ENCODE measurements around the gene F7. TPM values are rescaled to one million over a fixed set of nuclear protein-coding genes. Genes with fewer than 3 reads are reported as not detected.

Gene F7
- polyA plus RNA-seq, 3 donors, result 0.07 to 0.12 TPM; not detected in 1

GRCh38 chr13:113122550-113123225, 17.1 kb downstream of the F7 start, which contains the start of gene F10:
TSS of gene F10 (plus strand) at chr13:113122799. CDS start at chr13:113122856, 57 bp downstream.
- H3K27ac ChIP-seq (ENCODE audit: low read depth, low read length), result no peak within 1 kb of the TSS
- 21 to 50% (median 37%) methylated on average over 23 of the region's 23 CpGs for WGBS, 3 donors

- no peak overlapping the region for H3K27ac ChIP-seq (ENCODE audit: low read depth, low read length)
- 66 to 85% (median 79%) methylated on average over 29 of the region's 29 CpGs for WGBS, 3 donors
Observed at GRCh38 chr13:113123226-113124201, 17.9 kb downstream of the F7 start.

- 87 to 93% (median 90%) methylated on average over 17 to 19 of the region's 19 CpGs for WGBS, 3 donors
- no peak overlapping the region for H3K27ac ChIP-seq (ENCODE audit: low read depth, low read length)
Observed at GRCh38 chr13:113124211-113124970, 18.8 kb downstream of the F7 start.

GRCh38 chr13:113125506-113126264, 20.1 kb downstream of the F7 start:
- H3K27ac ChIP-seq (ENCODE audit: low read depth, low read length), result no peak overlapping the region
- WGBS, 3 donors, result 87 to 91% (median 90%) methylated on average over 19 of the region's 19 CpGs

- WGBS, 3 donors, result 83 to 87% (median 86%) methylated on average over 18 of the region's 18 CpGs
- no peak overlapping the region for H3K27ac ChIP-seq (ENCODE audit: low read depth, low read length)
Observed at GRCh38 chr13:113126265-113127150, 20.9 kb downstream of the F7 start.

- H3K27ac ChIP-seq (ENCODE audit: low read depth, low read length), result no peak overlapping the region
- WGBS, 3 donors, result 65 to 75% (median 69%) methylated on average over 27 of the region's 27 CpGs
Observed at GRCh38 chr13:113129480-113129879, 23.9 kb downstream of the F7 start.

GRCh38 chr13:113129921-113130750, 24.5 kb downstream of the F7 start:
- WGBS, 3 donors, result 33 to 46% (median 39%) methylated on average over 56 to 60 of the region's 60 CpGs
- H3K27ac ChIP-seq (ENCODE audit: low read depth, low read length), result no peak overlapping the region

- WGBS, 3 donors, result 85 to 90% (median 89%) methylated on average over 2 of the region's 2 CpGs
- no peak overlapping the region for H3K27ac ChIP-seq (ENCODE audit: low read depth, low read length)
Observed at GRCh38 chr13:113135281-113135760, 29.7 kb downstream of the F7 start.

- 72 to 89% (median 87%) methylated on average over 11 of the region's 11 CpGs for WGBS, 3 donors
- H3K27ac ChIP-seq (ENCODE audit: low read depth, low read length), result no peak overlapping the region
Observed at GRCh38 chr13:113137691-113138298, 32.2 kb downstream of the F7 start.

- no peak overlapping the region for H3K27ac ChIP-seq (ENCODE audit: low read depth, low read length)
- 71 to 75% (median 72%) methylated on average over 16 of the region's 16 CpGs for WGBS, 3 donors
Observed at GRCh38 chr13:113138792-113139551, 33.4 kb downstream of the F7 start.

GRCh38 chr13:113139577-113139976, 34.0 kb downstream of the F7 start:
- 81 to 88% (median 85%) methylated on average over 5 of the region's 5 CpGs for WGBS, 3 donors
- no peak overlapping the region for H3K27ac ChIP-seq (ENCODE audit: low read depth, low read length)

- H3K27ac ChIP-seq (ENCODE audit: low read depth, low read length), result no peak overlapping the region
- 92 to 93% (median 93%) methylated on average over 26 of the region's 26 CpGs for WGBS, 3 donors
Observed at GRCh38 chr13:113140677-113141600, 35.3 kb downstream of the F7 start.

GRCh38 chr13:113141601-113141970, 36.0 kb downstream of the F7 start:
- no peak overlapping the region for H3K27ac ChIP-seq (ENCODE audit: low read depth, low read length)
- 84 to 89% (median 86%) methylated on average over 14 to 18 of the region's 18 CpGs for WGBS, 3 donors

GRCh38 chr13:113142876-113143275, 37.3 kb downstream of the F7 start:
- H3K27ac ChIP-seq (ENCODE audit: low read depth, low read length), result no peak overlapping the region
- WGBS, 3 donors, result 68 to 84% (median 76%) methylated on average over 7 of the region's 7 CpGs
